Activated T-cell treated with anti-CD3 and anti-CD28 coated beads, Interleukin-2, amount 50 U/mL, for 1 hour (primary cell): ENCODE results near the gene TERC.

Experiments used
- DNase-seq: peaks from one replicate; pipeline ENCODE4 v3.0.0-alpha.2; 2020

Gene TERC

DNA sequence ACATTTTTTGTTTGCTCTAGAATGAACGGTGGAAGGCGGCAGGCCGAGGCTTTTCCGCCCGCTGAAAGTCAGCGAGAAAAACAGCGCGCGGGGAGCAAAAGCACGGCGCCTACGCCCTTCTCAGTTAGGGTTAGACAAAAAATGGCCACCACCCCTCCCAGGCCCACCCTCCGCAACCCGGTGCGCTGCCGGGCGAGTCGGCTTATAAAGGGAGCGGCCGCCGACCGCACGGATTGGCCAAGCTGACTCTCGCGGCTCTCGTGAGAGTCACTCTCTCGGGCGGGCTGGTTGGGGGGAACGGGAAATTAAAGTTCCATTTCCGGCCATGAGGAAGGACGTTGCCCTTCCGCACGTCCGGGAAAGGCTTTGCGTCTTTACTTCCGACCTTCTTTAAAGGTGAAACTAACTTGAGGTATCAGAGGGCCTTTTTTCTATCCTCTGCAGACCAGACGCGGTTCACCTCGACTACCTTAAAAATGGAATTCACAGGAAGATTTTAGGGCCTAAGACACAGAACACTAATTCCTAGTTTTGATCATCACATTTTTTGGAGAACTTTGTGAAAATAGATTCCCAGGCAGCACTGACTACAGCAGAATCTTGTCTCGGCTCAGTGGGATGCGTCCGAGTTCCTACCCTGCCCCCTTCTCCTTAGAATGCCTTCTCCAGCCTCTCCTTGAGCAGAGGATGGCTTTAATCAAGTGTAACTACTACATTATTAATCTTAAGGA lies at the start of gene TERC:
TSS of gene TERC (minus strand) at position 179 of the 731 bp plus-strand sequence.
- peak; percentile 92 for DNase-seq

DNA sequence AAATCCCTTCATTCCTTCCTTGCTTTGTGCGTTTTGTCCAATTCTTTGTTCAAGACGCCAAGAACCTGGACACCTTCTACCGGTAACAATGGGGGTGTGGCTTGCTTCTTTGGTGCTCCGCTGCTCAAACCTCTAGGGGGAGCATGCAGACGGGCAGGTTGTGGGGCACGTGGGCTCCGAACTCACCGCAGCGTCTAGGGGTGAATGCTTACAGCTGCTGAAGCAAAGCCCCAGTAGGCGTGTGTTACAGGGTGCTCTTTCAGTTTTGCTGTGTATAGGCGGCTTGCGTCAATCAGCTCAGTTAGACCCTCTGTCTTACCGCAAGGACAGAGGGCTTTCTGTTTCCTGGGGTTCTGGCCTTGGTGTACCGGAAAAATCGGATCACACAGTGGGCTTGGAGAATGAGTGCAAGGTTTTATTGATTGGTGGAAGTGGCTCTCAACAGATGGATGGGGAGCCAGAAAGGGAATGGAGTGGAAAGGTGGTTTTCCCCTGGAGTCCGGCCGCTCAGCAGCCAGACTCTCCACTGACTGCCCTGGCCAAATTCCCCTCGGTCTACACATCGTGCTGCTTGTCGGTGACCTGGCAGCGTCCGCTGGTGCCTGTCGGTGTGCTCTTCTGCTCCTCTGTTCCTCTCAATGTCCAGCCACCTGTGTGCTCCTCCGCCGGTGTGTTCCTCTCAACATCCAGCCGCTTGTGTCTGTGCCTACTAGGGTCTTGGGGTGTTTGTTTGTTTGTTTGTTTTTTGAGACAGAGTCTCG lies 49.1 kb upstream of the TERC start:
- DNase-seq: peak; percentile 70

- no peak for DNase-seq
These were observed 48.4 kb upstream of the TERC start for GRCh38 chr3:169813278-169813677.

DNA sequence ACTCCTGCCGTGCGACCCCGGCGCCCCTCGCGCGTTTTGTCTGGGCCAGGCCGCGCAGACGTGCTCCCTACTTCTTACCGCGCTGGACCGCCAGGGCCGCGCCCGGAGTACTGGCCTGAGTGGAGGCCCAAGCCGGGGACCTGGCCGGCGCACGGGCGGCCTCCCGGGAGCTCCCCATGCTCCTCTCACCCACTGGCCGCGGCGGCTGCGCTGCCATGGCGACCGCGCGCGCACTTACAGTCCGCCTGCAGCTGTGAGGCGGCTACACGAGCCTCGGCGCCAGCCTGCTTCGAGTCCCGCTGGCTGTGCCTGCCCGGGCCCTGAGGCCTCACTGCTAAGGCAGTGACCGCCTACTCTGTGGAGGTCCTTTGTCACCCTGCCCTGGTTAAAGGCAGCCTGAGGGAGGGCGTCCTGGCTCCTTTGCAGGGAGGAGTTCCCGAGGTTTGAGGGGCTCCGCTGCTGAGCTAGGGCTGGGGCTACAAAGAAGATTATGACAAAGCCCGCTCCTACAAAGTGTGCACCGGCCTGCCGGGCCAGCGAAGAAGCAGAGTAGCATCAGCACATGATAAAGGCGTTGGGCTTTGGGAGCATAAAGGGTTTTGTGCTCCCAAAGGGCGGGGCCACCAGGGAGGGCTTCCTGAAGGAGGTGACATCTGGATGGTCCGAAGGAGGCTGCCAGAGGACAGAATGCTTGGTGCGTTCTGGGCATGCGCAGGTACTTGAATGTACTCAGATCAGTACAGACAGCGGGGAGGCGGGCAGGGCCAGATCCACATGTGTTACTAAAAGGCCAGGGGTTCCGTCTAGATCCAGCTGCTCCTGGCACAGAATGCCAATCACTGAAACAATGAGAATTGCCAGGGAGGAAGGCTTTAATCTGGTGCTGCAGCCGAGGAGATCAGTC lies 47.7 kb upstream of the TERC start, which contains the start of the genes LRRC34 and LRRIQ4:
TSS of gene LRRC34 (minus strand) at position 573 of the 904 bp plus-strand sequence. CDS start at position 217, 356 bp downstream.
TSS of gene LRRIQ4 (plus strand) at position 539 of the 904 bp plus-strand sequence. CDS start 9,052 bp downstream, outside the sequence.
- peak; percentile 65 for DNase-seq

DNA sequence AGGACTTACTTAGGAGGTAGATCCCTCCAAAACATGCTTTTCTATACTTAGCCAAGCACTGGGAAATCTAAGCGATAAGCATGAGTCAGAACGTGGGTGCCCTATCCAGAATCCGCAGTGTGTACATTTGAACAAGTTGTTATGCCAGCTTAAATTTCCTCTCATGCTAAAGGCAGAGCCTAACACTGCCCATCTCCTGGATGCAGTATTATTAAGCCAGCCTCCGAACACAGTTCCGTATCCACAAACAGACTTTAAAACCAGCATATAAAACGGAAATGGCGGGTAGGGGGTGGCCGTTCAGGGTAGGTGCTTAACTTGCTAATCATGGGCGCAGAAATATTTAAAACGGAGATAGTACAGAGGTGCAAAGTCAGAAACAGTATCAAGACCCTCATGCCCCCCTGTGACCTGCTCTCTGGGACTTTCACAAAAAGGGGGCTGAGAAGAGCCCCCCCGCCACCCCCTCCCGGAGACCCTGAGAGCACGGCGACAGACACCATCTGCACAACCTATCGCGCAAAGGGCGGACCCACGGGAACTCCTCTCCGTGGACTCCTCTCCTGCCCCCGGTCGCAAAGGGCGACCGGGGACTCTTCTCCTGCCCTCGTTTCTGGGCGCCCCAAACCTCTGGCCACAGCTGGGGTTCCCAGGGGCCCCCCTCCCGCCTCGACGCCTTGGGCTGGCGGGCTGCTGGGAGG lies 46.9 kb upstream of the TERC start:
- DNase-seq: no peak

- no peak for DNase-seq
These were observed 44.5 kb upstream of the TERC start for GRCh38 chr3:169809230-169809795.

DNA sequence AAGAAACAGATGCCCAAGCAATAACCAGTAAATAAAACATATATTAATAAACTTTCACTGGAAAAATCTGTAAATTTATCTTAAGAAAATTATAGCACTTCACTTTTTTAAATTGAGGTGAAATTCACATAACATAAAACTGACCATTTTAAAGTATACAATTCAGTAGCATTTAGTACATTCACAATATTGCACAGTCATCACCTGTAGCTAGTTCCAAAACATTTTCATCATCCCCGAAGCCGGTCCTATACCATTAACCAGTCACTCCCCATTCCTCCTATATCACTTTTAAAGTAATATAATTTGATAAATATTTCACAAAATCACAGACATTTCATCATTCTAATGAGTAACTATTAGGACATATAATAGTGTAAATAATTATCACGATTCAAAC lies 39.8 kb upstream of the TERC start:
- DNase-seq: no peak

DNA sequence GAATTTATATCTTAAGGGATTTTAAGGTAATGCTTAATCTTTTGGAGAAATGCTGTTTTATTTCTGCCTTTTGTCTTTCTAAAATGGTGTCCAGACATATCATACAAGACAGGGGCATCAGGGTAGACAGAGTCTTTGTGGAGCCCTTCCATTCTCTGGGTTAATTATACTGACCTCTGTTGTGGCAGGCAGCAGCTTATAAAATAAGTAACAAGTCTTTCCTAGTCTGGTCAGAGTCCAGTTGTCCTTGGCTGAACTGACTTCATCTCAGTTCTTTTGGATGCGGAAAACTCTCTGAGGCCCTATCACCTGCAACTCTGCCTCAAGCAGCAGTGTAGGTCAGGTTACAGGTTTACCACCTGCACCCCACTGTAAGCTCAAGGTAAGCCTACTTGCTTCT lies 27.5 kb upstream of the TERC start:
- DNase-seq: no peak

DNA sequence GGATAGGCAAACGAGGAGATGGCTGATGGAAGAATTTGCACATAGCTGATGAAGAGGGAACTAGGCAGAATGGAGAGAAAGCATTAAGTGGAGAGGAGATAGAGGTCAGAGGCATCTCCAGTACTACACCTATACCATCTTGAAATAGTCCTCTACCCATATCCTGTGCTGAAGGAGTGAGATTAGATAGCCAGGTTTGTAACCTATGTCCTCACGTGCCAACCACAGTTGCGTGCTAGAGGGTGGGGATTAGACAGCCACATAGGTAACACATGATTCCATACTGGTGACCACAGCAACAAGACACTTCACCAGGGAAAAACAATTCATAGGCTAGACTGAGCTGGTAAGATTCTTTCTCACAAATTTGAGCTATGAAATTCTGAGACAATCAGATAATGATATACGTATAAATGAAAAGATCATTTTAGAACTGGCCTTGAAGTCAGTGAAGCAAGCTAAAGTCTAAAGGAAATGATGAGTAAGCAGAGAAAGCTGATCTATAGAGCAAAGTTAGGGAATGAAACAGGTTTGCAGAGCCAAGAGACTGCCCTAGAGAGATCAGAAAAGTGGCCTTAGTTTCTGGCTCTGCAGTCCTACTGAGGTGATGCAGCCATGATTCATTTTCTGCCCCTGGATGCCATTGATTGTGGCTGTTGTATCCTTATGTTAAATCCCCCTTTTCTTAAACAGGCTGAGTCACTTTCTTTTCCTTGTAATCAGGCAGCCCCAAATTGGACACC lies 26.0 kb upstream of the TERC start:
- no peak for DNase-seq

GRCh38 chr3:169790219-169790618 lies 25.4 kb upstream of the TERC start:
- no peak for DNase-seq

DNA sequence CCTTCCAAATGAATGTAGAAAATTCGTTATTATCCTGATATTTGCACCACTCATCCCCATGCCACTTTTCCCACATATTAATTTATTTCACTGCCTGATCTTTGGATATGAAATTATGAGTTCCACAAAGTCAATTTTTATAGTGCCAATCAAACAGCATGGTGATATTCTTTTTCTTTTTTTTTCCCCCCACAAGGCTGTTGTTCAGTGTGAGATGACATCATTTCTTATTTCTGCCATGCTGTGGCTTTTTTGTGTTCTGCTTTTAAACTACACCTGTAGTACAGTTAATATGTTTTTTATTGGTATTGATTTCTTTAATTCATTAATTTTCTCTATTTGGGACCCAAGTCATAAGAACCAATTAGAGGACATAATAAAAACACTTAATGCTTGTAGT lies 22.9 kb upstream of the TERC start:
- DNase-seq: no peak

- no peak for DNase-seq
These were observed 22.3 kb upstream of the TERC start for GRCh38 chr3:169787120-169787519.

DNA sequence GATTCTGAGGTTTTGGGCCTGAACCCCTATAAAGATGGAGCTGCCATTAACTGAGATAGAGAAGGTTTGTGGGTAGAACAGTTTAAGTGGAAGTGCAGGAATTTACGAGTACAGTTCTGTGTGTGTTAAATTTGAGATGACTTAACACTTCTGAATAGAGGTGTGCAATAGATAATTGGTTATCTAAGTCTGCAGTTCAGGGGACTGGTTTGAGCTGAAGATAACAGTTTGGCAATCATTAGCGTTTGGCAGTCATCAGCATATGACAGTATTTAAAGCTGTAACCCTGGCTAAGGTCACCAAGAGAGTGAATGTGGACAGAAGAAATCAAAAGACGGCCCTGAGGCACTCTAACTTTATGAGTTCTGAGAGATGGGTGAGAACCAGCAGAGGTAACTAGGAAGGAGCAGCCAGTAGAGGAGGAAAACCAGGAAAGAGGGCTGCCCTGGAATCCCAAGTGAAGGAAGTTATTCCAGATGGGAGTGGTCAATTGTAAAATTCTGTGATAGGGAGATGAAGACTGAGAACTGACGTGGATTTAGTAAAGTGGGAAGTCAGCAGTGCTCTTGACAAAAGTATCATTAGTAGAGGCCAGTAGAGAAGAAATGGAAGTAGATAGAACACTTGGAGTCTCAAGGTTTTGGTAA lies 16.5 kb upstream of the TERC start:
- DNase-seq: no peak

DNA sequence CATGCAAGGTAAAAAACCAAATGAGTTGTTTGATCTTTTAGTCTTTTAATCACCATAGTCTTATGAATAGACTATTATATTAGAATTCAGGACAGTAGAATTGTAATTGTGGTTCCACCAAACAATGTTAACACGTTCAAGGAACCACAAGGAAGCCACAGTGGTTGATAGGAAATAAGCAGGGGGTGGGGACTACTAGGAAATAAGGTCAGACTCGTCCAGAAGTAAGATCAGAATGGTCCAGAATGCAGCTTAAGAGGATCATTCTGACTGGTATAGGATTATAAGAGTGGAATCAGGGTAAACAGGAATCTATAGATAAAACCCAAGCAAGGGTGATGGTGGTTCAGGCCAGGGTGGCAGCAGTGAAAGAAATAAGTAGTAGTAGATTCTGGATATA lies 15.9 kb upstream of the TERC start:
- DNase-seq: no peak

GRCh38 chr3:169777822-169778221 lies 13.0 kb upstream of the TERC start:
- DNase-seq: no peak

- no peak for DNase-seq
These were observed 9.3 kb upstream of the TERC start for GRCh38 chr3:169774186-169774585.

DNA sequence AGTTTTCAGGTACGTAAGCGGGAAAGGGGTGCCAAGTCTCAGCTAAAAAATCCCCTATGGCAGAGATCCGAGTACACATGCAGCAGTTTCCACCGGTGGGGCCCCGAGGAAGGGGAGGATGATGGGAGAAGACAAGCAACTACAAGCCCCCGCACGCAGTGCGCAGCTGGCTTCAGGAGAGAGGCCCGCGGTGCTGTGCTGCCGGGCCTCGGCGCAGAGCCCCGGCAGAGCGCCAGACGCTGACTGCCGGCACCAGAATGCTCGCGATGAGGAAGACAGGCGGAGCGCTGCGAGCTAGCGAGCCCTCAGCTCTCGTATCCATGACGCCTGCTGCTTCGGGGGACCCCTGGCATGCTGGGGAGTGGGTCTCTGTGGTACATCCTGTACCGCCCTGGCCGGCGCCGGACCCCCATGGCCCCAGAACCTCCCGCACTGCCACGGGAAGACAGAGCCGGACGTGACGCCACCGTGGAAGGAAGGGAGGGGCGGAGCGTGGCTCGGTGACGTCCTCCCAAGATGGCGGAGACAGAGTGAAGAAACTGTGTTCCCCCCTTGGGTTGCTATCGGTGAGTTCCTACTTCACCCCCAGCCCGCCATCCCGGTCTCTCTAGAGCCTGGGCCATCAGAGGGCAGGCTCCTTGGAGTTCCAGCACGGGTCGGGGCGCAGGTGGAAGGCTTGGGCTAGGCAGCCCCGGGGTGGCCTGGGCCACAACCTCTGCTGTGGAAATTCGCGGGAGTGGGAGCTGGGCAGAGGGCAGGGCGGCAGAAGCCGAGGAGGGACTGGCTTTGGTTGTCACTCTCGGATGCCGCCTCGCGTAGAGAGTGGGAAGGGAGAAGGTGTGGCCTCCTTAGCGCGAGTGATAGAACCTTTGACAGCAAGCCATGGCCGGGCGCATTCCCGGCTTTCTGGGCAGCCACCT lies 8.3 kb upstream of the TERC start, which contains the start of gene MYNN:
TSS of gene MYNN (plus strand) at position 500 of the 920 bp plus-strand sequence. CDS start 900 bp downstream, outside the sequence.
- DNase-seq: peak; percentile 94

DNA sequence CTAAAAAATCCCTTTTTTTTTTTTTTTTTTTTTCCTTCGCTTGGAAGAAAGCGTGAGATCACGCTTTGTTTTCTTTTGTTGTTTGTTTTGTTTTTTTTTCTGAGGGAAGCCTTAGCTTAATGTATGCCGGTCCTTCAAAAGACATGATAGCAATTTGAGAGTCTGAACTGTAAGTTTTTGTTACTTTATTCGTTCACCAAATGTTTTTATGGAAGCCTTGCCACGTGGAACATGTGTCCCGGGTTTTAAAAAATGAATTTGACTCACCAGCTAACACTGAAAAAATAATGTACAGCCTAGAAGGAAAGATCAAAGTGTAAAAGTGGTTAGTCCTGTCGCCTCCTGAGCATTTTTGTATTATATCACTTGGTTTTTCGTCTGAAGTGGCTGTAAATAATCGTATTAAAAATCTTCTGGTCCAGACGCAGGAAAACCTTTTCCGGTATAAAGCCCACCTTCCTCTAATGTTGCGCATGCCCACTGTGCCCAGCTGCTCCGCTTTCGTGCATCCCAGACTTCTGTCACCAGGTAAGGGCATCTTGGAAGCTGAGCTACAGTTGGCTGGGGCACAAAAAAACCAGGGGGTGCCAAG lies 7.5 kb upstream of the TERC start:
- DNase-seq: no peak
